ENCODE measurements around the gene AFP. TPM values are rescaled to one million over a fixed set of nuclear protein-coding genes. Genes with fewer than 3 reads are reported as not detected.

AFP gene
- total and polyA plus RNA-seq, 8 donors, result 0.40 to 1.5 TPM; not detected in 6

DNA sequence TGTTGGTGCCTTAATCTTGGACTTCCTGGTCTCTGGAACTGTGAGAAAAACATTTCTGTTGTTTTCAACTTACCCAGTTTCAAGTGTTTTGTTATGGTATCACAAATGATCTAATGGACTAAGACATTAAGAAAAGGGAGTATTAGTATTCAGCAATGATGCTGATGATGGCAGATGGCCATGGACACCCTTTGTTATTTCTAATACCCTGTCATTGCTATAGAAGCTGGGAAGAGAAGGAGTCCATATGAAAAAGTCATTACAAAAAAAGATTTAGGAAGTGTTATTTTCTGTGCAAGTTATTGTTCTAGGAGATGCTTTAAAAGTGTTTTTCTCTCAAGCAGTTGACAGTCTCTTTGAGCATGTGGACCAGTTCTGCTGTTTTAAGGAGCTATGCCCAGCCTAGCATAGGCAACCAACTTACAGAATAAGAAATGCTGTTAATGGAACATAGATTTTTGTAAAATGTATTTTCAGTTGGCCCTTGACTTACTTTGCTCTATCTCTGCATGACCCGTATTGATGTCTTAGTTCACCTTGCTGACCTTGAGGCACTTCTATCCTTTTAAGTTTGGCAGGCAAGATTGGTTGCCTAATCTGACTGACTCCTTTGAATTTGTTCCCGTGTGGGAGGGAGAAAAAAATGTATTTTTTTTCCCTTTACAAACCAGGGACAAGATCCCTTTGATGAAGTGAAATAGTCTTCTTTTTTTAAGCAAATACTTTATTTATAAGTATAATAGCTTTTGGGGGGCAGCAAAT is 6.0 kb upstream of the AFP start:
- TF ChIP-seq, protein P1, sequence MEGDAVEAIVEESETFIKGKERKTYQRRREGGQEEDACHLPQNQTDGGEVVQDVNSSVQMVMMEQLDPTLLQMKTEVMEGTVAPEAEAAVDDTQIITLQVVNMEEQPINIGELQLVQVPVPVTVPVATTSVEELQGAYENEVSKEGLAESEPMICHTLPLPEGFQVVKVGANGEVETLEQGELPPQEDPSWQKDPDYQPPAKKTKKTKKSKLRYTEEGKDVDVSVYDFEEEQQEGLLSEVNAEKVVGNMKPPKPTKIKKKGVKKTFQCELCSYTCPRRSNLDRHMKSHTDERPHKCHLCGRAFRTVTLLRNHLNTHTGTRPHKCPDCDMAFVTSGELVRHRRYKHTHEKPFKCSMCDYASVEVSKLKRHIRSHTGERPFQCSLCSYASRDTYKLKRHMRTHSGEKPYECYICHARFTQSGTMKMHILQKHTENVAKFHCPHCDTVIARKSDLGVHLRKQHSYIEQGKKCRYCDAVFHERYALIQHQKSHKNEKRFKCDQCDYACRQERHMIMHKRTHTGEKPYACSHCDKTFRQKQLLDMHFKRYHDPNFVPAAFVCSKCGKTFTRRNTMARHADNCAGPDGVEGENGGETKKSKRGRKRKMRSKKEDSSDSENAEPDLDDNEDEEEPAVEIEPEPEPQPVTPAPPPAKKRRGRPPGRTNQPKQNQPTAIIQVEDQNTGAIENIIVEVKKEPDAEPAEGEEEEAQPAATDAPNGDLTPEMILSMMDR (IDR thresholded peaks at IDR 0.05), result no peak
- no peak overlapping the region for H3K4me3 ChIP-seq
- 16 to 21% methylated on average over 2 of the region's 2 CpGs for WGBS, 2 donors
- H3K27me3 ChIP-seq, result no peaks in the 10 kb centered on the region
- H3K4me1 ChIP-seq, result peaks cover 0 to 11% (median 0%) of the 10 kb centered on the region in 3 donors
- no peaks in the 10 kb centered on the region for H3K36me3 ChIP-seq
- ATAC-seq (peak in 1 of 4 donors; percentile 33), DNase-seq (no peak), FAIRE-seq (no peak)
- intact Hi-C loops (cut with DNase I), result no loop called here
- no peak overlapping the region for H3K27ac ChIP-seq
- no peaks in the 10 kb centered on the region for H3K9me3 ChIP-seq

- FAIRE-seq (no peak), ATAC-seq (no peak), DNase-seq (no peak)
- TF ChIP-seq, protein P1 (IDR thresholded peaks at IDR 0.05), result no peak
- Histone ChIP-seq H3K4me3 (no peak overlapping the region), H3K36me3 (no peaks in the 10 kb centered on the region), H3K27ac (no peak overlapping the region), H3K27me3 (no peaks in the 10 kb centered on the region), H3K4me1 (peaks cover 0 to 11% (median 0%) of the 10 kb centered on the region in 3 donors), H3K9me3 (no peaks in the 10 kb centered on the region)
- intact Hi-C loops (cut with DNase I), result no loop called here
- 33 to 42% methylated on average over 1 of the region's 1 CpG for WGBS, 2 donors
Observed at GRCh38 chr4:73431813-73432168, 4.2 kb upstream of the AFP start.

- WGBS, 2 donors, result 28 to 38% methylated on average over 5 of the region's 5 CpGs
- TF ChIP-seq, protein P1 (IDR thresholded peaks at IDR 0.05), result no peak
- Histone ChIP-seq H3K9me3 (no peaks in the 10 kb centered on the region), H3K4me3 (no peak overlapping the region), H3K27me3 (no peaks in the 10 kb centered on the region), H3K4me1 (peaks cover 0 to 11% (median 0%) of the 10 kb centered on the region in 3 donors), H3K27ac (peak overlapping the region in 1 of 4 donors; percentile 13), H3K36me3 (no peaks in the 10 kb centered on the region)
- DNase-seq (no peak), ATAC-seq (peak; percentile 40 to 86 (median 50)), FAIRE-seq (no peak)
- intact Hi-C loops (cut with DNase I), result no loop called here
Observed at GRCh38 chr4:73432169-73433000, 3.6 kb upstream of the AFP start.

DNA sequence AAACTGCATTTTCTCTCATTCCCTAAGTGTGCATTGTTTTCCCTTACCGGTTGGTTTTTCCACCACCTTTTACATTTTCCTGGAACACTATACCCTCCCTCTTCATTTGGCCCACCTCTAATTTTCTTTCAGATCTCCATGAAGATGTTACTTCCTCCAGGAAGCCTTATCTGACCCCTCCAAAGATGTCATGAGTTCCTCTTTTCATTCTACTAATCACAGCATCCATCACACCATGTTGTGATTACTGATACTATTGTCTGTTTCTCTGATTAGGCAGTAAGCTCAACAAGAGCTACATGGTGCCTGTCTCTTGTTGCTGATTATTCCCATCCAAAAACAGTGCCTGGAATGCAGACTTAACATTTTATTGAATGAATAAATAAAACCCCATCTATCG is 2.9 kb upstream of the AFP start:
- FAIRE-seq, result no peak
- Histone ChIP-seq H3K27ac (peak overlapping the region in 1 of 4 donors; percentile 13), H3K4me3 (no peak overlapping the region), H3K9me3 (no peaks in the 10 kb centered on the region), H3K36me3 (no peaks in the 10 kb centered on the region), H3K4me1 (peaks cover 0 to 11% (median 0%) of the 10 kb centered on the region in 3 donors), H3K27me3 (no peaks in the 10 kb centered on the region)
- 41 to 45% methylated on average over 2 of the region's 2 CpGs for WGBS, 2 donors
- no peak for DNase-seq
- ATAC-seq, result no peak
- intact Hi-C loops (cut with DNase I), result no loop called here
- TF ChIP-seq, protein P1 (IDR thresholded peaks at IDR 0.05), result no peak

Data from pancreas (tissue), 10 donors.